ENCODE data around the gene SDHC. TPM values are rescaled to one million over a fixed set of nuclear protein-coding genes. Genes with fewer than 3 reads are reported as not detected.
"Not testable (repeated sequence)": the region's sequence is repeated elsewhere in the genome, so short reads cannot be mapped to it uniquely, and the experiment has no call there.

SDHC gene
- total RNA-seq, 1 donor from 2014 or later = 167 TPM

DNA sequence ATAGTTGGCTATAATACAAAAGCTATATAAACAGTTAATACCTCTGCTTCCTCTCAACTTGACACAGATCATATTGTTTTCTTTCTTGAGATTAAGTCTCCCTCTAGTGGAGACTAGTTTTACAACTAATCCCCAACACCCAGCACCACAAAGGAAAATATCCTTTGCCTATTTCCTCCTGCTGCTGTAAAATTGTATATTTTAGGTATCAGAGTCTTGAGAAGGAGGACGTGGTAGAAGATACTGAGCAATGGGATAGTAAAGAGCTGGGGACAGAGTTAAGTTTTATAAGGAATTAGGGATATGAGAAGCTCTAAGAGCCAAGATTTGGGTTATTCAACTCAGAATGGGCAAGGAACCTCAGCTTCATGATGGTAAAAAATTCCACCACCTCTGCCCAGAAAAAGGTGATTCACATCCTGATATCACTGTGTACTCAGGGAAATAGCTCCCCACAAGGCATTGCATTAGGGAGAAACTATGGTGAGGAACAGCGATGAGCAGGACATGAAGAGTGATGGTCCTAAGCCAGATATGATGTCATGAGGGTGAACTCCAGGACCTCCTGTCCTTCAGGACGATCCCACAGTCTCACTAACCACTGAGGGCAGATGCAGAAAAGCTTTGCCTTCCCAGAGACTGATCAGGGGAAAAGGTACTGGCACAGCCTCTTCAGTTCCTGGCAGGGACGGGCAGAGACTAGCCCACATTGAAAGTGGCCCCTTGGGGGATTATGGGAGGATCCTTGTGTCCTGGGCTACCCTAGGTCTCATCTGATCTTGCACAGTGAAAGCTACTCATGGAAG lies 68.2 kb downstream of the SDHC start:
- Histone ChIP-seq H3K9me3 (no peaks in the 10 kb centered on the region), H3K27ac (no peak overlapping the region), H3K27me3 (ENCODE audit: low read depth) (no peaks in the 10 kb centered on the region), H3K4me3 (no peak overlapping the region), H3K4me1 (peaks cover 11% of the 10 kb centered on the region), H3K36me3 (no peaks in the 10 kb centered on the region)
- intact Hi-C loops (cut with DNase I) = no loop called here
- TF ChIP-seq, protein P1, sequence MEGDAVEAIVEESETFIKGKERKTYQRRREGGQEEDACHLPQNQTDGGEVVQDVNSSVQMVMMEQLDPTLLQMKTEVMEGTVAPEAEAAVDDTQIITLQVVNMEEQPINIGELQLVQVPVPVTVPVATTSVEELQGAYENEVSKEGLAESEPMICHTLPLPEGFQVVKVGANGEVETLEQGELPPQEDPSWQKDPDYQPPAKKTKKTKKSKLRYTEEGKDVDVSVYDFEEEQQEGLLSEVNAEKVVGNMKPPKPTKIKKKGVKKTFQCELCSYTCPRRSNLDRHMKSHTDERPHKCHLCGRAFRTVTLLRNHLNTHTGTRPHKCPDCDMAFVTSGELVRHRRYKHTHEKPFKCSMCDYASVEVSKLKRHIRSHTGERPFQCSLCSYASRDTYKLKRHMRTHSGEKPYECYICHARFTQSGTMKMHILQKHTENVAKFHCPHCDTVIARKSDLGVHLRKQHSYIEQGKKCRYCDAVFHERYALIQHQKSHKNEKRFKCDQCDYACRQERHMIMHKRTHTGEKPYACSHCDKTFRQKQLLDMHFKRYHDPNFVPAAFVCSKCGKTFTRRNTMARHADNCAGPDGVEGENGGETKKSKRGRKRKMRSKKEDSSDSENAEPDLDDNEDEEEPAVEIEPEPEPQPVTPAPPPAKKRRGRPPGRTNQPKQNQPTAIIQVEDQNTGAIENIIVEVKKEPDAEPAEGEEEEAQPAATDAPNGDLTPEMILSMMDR (IDR thresholded peaks at IDR 0.05) = peak; percentile 69
- no peak for DNase-seq
- peak; percentile 82 to 85 for ATAC-seq

DNA sequence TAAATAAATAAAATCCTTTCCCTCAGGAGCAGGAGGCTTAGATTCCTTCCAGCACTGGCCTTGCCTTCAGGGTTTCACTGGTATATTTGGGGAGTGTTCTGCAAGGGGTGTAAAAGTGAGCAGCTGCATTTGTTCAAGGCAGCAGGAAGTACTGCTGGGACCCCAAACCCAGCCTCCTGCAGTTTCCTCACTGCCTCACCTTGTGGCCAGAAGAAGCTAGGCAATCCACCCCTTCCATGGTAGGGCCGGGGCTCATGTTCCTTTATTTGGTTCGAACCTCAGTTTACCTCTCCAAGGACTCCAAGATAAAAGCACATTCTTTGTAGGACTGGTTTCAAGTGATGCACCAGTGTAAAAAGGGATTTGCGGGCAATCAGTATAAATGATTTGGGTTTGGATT lies 74.5 kb downstream of the SDHC start:
- TF ChIP-seq, protein P1 (IDR thresholded peaks at IDR 0.05) = no peak
- Histone ChIP-seq H3K9me3 (no peaks in the 10 kb centered on the region), H3K27me3 (ENCODE audit: low read depth) (no peaks in the 10 kb centered on the region), H3K27ac (no peak overlapping the region), H3K4me1 (peaks cover 10% of the 10 kb centered on the region), H3K4me3 (no peak overlapping the region), H3K36me3 (no peaks in the 10 kb centered on the region)
- DNase-seq (no peak), ATAC-seq (no peak)
- intact Hi-C loops (cut with DNase I) = no loop called here

DNA sequence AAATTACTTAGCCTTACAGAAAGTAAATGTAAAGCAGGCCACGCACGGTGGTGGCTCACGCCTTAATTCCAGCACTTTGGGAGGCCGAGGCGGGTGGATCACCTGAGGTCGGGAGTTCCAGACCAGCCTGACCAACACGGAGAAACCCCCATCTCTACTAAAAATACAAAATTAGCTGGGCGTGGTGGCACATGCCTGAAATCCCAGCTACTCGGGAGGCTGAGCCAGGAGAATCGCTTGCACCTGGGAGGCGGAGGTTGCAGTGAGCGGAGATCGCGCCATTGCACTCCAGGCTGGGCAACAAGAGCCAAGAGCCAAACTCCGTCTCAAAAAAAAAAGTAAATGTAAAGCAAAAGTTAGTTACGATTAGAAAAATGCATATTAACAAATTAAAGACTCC lies 75.0 kb downstream of the SDHC start:
- H3K27me3 ChIP-seq (ENCODE audit: low read depth); intact Hi-C loops (cut with DNase I); ATAC-seq; H3K9me3 ChIP-seq; H3K36me3 ChIP-seq; DNase-seq: not testable (repeated sequence)
- Histone ChIP-seq H3K4me1 (peaks cover 10% of the 10 kb centered on the region), H3K4me3 (peak overlapping the region; percentile 58), H3K27ac (peak overlapping the region; percentile 96)

DNA sequence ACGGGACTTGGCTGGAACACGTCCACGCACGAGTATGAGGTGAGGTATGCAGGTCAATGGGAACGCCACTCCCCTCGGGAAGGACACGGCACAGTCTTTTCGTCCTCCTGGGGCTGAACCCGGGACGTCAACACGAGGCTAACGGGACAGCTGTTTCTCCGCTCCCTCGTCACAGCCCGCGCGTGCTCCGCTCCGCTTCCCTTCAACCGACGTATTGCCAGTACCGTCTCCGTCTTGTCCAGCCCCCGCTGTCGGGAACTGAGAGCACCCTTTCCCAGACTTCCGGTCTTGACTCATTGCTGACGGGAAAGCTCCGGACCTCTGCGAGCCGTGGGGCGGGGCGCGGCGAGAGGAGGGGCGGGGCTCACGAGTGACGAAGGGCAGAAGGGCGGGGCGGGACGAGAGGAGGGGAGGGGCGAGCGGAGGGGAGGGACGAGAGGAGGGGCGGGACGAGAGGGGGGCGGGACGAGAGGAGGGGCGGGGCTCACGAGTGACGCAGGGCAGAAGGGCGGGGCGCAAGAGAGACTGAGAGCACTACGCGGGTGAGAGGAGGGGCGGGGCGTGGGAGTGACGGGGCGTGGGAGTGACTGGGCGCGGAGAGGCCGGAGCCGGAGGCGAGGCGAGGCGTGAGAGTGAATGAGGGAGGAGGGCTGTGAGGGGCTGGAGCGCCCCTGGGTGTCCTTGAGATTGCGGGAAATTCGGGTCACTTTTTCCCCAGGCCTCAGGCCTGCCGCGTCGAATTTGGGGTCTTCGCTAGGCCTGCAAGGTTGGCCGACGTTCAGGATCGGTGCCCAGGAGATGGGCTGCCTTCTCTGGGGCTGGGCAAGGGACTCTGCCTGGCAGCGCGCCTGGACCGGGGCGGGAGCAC lies 75.7 kb downstream of the SDHC start:
- DNase-seq (peak; percentile 98), ATAC-seq (peak; percentile 95 to 97)
- TF ChIP-seq, protein P1 (IDR thresholded peaks at IDR 0.05) = no peak
- peaks cover 10% of the 10 kb centered on the region for H3K4me1 ChIP-seq
- no peaks in the 10 kb centered on the region for H3K27me3 ChIP-seq (ENCODE audit: low read depth)
- no peaks in the 10 kb centered on the region for H3K9me3 ChIP-seq
- no peaks in the 10 kb centered on the region for H3K36me3 ChIP-seq
- intact Hi-C loops (cut with DNase I) = no loop called here
- peak overlapping the region; percentile 96 for H3K27ac ChIP-seq
- peak overlapping the region; percentile 70 for H3K4me3 ChIP-seq

DNA sequence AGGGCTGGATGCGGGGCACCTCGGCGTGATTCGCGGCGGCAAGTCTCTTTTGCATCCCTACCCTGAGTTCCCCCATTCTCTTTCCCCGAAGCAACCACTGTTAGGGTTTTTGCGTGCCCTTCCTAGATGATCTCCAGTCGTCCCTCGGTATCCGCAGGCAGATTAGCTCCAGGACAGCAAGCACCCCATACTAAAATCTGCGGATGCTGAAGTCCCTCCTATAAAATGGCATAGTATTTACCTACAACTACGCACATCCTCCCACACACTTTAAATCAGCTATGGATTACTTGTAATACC lies 76.3 kb downstream of the SDHC start:
- ATAC-seq (no peak), DNase-seq (no peak)
- H3K36me3 ChIP-seq = no peaks in the 10 kb centered on the region
- no peaks in the 10 kb centered on the region for H3K9me3 ChIP-seq
- TF ChIP-seq, protein P1 (IDR thresholded peaks at IDR 0.05) = peak; percentile 7
- H3K27me3 ChIP-seq (ENCODE audit: low read depth) = no peaks in the 10 kb centered on the region
- H3K27ac ChIP-seq = peak overlapping the region; percentile 85
- H3K4me1 ChIP-seq = peaks cover 10% of the 10 kb centered on the region
- H3K4me3 ChIP-seq = peak overlapping the region; percentile 70
- intact Hi-C loops (cut with DNase I) = no loop called here

DNA sequence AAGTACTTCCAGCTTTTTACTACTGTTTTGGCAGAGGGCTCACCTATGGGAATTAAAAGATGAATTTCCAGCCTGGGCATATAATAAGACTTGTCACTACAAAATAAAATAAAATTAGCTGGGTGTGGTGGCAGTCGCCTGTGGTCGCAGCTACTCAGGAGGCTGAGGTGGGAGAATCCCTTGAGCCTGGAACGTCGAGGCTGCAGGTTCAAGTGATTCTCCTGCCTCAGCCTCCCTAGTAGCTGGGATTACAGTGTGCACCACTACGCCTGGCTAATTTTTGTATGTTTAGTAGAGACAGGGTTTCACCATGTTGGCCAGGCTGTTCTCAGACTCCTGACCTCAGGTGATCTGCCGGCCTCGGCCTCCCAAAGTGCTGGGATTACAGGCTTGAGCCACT lies 77.0 kb downstream of the SDHC start:
- H3K36me3 ChIP-seq; H3K4me3 ChIP-seq; DNase-seq; H3K9me3 ChIP-seq; H3K27me3 ChIP-seq (ENCODE audit: low read depth); ATAC-seq; intact Hi-C loops (cut with DNase I); H3K27ac ChIP-seq: not testable (repeated sequence)
- peaks cover 10% of the 10 kb centered on the region for H3K4me1 ChIP-seq
